Measurements from ENCODE around the gene DLX2.

The DLX2 gene

DNA sequence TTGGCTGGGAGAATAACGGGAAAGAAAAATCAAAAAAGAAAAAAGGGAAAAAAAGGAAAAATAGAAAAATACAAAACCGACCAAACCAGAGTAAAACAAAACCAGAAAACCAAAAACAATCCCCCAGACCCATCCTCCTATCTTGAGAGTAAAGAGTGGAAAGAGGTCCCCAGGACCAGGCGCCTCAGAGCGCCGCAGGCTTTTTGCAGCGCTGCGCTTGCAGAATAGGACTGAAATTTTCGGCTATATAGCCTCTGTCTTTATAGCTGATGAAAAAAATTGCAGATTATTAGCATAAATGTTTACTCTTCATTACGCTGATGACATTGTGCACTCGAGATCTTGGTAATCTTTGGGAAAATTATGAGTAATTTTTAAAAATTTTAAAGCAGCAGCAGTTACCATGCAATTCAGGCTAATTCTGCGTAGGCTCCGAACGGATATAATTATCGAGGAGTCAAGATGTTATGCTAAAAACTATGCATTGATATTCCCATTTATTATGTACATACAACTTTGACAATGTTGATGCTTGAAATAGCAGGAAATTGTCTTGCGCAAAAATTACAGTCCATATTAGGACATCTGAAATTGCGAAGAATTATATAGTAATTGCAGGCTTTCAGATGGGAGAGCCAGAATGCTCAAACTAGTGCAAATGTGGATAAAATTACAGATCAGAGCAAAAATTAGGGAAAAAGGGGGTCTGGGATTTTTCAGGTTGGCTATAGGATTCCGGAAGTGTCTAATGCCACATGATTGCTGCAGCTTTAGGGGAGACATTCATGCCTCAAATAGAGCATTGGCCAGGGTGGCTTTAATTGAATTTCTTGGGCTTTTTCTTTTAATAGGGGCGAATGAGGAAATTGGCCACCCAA lies 9.0 kb downstream of the DLX2 start:
- no peak for DNase-seq

DNA sequence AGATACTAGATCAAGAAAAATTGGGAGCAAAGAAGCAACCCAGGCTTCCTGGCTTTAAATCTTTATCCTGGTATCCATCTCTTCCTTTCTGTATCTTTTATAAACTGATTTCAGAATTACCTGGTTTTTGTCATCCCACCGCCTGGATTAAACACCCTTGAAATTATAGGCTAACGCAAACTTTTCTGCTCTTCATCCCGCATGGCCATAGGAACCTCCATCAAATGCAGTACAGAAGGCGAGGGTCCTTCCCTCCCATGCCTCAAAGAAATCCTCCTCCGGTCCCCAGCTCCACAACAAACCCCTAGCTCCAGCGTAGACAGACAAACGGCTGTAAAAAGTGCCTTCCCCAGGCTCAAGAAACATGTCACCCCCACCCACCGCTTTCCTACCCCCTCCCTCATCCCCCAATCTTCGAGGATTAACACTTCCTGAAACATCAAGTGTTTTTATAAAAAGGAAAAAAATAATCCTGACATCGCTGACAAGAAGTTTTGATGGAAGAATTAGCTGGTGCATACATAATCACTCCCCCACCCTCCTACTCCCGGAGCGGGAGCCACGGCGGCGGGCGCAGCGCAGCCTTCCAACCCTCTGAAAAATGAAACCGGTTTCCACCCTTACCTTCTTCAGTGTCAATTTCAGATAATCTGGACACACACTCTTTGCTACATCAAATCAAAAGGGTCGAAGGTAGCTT lies 9.8 kb downstream of the DLX2 start:
- DNase-seq = no peak

DNA sequence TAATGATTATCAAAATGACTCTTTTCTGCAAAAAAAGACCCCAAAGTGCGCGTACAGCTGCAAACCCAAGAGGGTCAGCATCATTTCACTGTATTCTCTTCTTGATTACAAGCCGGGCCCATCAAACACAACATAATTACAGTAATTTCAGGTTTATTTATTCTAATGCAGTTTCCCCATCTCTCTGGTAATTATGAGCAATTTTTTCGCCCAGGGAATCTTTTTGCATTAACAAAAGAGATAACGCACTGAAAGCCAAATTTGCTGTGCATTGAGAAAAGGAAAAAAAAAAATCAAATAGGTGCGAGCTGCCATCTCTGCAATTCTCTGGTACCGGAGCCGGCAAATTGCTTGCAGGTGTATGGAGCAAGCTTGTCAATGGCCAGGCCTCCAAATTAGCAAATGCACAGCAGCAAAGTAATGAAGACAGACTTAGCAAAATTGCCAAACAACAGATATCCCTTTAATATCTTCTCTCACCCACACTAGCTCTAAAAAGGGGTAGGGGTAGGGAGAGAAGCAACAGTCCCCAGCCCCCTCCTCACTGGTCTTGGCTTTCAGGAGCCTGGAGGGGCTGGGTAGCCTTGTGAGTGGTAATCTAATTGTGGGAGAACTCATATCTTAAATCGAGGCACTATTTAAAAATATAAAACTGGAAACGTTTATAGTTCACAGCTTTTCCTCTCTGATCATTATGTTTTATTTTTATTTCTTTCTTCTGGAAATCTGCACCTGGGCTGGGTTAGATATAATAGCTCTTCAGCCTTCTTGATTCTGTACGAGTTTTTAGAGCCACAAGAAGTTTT lies 10.7 kb downstream of the DLX2 start:
- no peak for DNase-seq

DNA sequence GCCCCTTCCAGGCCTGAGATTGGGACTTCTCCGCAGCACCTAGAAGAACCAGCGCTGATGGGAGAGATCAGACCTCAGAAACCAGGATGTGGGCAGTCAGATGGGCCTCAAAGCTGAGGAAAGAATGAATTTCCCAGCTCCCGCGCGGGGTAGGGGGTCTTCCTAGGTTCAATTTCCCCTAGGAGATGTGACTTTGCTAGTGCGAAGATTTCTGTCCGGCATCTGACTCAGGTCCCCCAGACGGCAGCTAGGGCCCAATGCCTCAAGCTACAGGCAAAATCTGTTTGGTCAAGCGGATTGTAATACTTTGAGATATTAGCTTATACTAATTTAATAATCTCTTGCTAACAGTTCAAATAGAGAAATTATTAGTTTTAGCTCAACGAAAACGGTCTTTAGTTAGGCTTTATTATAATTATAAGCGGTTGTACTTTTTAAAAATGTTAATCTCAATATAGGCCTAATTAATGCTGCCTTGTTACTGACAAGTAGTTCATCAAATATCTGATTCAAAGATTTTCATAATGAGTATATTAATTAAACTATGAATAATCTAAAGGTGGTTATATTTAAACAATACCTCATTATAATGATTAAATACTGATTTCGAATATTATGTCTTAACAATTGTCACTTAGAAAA lies 11.6 kb downstream of the DLX2 start:
- DNase-seq = no peak

DNA sequence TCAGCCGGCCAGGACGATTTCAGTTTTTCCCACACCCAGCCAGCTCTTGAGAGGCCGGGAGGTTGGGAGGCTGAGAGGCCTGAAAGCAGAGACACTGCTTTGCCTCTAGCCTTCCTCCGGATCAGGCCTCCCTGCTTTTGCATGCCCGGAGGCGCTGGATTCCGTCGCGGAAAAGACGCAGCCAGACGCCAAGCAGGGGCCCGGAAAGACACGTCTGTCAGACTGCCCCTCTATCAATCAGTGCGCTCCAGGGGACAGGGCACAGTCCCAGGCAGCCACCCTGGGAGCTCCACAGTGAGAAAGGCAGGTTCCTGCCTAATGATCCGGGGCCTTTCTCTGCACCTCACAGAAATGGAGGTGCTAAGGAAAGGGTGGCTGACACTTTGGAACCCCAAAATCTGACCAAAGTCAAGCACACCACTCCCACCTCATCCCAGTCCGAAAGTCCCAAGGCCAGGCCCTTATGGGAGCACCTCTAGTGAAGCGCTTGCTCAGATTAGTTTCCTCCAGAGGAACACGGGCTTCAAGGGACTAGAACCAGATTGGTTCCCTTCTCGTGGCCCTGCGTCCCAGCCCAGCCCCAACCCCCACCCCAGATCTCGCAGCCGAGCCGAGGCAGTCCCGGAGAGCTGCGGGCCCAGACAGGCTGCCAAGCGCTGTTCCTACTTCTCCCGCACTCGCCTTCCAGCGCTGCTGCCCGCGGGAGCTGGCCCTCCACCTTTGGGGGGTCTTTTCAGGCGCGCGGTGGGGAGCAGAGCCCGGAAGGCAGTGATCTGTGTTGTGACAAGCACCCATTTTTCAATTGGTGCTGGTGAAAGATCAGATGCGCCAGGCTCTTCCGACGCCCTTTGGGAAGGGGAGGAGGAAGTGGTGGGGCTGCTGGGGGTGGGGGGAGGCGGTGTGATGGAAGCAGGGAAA lies 12.4 kb downstream of the DLX2 start:
- no peak for DNase-seq

DNA sequence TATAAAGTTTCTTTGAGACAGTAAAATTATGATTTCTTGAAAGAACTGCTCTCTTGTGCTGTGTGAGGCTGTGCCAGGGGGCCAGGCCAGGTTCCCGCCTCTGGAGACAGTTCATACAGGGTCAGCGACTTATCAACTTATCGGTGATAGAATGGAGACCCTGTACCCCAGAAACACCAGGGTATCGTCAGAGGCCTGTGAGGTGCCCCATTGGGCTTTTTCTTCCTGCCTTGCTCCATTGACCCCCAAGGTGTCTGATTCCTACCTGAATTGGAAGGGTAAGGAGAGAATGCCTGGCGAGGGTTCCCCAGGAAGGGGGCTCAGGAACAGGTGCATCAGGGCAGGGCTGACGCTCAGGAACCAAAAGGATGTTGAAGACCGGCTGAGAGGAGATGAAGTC lies 13.1 kb downstream of the DLX2 start:
- DNase-seq = no peak

DNA sequence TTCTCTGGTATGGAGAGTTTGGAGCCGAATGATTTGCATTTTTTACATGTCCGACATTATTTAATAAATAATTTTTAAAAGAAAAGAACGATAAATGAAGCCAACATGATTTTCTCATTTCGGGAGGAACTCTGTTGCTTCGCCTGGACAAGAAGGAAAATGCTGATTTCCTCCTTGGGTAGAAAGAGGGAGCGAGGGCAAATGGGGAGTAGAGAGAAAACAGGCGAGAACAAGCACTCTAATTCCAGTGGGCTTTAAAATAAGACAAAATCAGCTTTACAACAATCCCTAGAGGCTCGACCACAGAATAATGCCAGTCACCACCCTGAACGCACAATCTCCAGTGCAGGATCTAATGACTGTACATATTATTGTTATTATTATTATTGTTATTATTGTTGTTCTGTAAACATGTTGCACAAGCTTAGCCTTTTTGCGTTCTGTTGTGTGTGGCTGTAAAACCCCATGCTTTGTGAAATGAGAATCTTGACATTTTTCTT lies 13.6 kb downstream of the DLX2 start:
- no peak for DNase-seq

DNA sequence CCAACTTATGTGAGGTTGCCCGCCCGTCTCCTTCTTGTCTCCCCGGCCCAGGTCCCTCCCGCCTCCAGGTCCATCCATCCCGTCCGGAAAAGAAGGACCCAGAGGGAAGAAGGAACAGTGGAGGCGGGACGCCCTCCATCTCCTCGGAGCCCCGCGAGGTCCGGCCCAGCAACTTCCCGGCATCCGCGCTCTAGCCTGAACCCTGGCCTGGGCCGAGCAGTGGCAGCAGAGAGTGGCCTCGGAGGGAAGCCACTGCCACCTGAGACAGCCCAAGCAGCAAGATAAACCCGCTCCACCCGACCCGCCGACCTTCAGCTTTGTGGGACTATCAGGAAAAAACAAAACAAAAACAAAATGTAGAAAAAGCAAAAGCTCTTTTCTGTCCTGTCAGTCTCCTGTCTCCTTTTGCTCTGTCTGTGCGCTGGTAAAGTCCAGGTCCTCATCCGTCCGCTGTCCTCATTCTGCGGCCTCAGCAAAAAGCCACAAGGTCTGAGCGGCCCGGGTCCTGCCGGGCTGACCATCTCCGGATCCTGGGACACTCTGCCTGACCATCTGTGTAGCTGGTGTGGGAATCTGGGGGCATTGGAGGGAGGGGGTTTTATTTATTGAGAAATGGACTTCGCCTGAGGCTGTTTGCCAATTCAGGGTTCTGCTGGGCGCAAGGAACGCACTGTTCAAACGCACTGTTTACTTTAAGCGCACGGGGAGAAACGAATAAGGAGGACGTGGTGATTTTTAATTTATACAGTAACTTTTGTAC lies 14.3 kb downstream of the DLX2 start:
- no peak for DNase-seq

DNA sequence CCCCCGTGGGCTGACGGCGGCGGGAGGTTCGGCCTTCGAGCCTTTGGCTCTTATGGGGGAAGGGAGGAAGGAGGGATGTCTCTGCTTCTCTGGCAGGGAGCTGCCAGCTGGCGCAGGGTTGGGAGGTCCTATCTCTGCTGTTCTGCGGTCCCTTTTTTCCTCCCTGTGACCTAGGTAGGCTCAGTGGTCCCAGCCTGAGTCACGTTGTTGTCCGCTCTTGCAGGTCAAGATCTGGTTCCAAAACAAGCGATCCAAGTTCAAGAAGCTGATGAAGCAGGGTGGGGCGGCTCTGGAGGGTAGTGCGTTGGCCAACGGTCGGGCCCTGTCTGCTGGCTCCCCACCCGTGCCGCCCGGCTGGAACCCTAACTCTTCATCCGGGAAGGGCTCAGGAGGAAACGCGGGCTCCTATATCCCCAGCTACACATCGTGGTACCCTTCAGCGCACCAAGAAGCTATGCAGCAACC lies 14.9 kb downstream of the DLX2 start:
- no peak for DNase-seq

DNA sequence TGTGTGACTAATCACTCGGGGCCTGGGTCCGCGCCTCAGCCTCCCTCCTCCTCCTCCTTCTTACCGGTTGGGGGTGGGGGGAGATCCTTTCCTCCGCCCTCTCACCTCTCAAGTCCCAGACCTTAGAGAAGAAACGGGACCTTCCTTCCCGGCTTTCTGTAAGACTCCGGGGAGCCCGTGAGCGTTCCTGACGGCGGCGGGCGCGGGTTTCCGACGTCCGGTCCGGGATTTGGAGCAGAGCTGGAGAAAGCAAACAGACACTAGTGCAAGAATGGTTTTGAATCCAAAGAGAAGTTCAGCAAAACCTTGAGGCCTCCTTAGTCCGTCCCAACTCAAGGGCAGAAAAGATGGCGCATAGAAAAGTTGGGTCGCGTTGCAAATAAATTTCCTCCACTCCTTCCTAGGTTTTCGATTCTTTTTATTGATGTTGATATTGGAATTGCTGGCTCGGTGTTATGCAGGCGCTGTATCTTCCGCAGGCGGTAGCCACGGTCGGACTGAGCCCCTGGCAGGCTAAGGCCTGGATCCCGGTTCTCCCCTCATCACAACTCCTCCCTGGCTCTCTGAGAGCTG lies 15.4 kb downstream of the DLX2 start:
- no peak for DNase-seq

DNA sequence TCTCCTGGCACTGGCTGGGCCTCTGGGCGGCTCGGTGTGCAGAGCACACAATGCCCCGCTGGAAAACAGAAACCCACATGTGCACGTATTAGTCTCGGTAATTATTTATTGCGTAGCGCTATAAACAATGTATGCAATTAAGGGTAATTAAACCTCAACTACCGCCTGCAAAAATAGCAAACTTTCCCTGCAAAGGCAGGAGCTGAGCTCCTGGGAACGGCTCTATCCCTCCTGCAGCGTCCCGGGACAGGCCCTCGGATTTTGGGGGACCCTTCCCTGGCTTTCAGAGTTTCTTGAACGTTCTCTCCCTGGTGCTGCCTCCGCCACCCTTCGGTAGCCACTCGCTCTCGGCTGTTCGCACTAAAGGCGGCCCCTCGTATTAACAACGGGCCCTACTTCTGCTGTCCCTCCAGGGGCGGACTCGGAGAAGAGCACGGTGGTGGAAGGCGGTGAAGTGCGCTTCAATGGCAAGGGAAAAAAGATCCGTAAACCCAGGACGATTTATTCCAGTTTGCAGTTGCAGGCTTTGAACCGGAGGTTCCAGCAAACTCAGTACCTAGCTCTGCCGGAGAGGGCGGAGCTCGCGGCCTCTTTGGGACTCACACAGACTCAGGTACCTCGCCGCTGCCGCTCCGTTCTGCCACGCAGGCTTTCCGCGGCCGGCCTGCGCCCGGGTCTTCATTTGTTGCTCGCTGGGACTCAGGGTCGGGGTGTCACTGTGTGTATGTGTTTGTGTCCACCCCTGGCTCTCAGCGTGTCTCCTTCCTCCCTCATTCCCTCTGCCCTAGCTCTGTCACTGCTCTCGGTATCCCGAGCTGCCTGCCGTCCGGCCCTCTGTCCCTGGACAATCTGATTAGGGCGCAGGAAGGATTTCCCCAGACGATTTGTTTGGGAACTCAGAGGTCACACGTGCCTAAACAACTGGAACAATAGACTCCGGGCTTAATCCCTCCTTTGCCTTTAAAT lies 16.2 kb downstream of the DLX2 start:
- DNase-seq = peak; percentile 29

DNA sequence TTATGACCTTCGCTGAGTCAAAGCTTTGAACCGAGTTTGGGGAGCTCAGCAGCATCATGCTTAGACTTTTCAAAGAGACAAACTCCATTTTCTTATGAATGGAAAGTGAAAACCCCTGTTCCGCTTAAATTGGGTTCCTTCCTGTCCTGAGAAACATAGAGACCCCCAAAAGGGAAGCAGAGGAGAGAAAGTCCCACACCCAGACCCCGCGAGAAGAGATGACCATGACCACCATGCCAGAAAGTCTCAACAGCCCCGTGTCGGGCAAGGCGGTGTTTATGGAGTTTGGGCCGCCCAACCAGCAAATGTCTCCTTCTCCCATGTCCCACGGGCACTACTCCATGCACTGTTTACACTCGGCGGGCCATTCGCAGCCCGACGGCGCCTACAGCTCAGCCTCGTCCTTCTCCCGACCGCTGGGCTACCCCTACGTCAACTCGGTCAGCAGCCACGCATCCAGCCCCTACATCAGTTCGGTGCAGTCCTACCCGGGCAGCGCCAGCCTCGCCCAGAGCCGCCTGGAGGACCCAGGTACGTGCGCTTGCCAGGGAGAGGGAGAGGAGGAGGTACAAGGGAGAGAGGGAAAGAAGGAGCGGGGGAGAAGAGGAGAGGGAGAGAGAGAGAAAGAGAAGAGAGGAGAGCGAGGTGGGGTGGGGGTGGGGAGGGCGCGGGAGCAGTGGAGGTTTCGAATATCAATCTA lies 17.1 kb downstream of the DLX2 start, which contains the start of gene DLX1:
DLX1 (plus strand) TSS at position 48 of the 700 bp plus-strand sequence; CDS start at position 219, 171 bp downstream.
- no peak for DNase-seq

DNA sequence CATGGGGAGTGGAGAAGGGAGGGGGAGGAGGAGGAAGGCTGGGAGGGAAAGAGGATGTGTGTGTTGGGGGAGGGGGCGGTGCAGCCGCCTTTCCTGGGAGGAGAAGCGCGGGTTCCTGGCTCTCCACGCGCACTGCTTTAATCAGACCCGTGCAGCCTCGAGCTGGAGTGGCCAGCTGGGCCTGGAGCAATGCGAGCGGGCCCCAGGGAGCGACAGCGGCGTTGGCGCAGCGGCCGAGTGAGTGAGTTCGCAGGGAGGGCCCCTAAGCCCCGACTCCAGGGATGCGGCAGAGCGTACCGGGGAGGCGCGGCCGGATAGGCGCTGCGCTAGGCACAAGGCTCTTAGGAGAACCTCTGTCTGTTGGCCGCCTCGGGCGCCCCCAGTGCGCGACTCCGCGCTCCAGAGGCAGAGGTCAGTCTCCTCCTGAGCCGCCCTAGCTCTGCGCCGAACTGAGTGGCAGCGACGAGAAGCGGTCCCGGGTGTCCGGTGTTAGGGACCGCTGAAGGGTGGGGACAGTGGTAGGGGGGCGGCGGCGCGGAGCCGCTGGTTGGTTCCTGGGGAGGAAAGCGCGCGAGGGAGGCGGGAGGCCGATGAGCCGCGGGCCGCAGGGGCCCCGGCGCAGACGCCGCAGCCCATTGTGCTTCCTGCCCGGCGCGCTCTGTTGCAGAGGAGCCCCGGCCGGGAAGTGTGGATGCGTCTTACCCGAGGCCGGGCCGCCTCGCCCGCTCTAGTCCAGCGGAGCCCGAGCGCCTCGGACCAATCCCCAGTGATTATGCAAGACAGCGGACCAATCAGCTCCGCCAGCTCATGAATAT lies 17.8 kb downstream of the DLX2 start:
- peak; percentile 90 for DNase-seq

DNA sequence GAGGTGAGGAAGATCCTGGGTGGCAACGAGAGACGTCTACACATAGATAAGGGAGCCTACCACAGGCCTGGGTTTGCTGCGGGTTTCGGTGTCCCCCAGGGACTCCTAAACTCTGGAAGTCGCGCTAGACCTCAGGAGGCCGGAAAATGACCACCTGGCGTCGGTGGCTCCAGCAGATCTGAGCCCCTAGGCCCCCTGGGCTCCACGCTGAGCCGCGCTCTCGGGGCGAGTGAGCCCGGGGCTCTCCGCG lies 18.4 kb downstream of the DLX2 start:
- DNase-seq = peak; percentile 68

DNA sequence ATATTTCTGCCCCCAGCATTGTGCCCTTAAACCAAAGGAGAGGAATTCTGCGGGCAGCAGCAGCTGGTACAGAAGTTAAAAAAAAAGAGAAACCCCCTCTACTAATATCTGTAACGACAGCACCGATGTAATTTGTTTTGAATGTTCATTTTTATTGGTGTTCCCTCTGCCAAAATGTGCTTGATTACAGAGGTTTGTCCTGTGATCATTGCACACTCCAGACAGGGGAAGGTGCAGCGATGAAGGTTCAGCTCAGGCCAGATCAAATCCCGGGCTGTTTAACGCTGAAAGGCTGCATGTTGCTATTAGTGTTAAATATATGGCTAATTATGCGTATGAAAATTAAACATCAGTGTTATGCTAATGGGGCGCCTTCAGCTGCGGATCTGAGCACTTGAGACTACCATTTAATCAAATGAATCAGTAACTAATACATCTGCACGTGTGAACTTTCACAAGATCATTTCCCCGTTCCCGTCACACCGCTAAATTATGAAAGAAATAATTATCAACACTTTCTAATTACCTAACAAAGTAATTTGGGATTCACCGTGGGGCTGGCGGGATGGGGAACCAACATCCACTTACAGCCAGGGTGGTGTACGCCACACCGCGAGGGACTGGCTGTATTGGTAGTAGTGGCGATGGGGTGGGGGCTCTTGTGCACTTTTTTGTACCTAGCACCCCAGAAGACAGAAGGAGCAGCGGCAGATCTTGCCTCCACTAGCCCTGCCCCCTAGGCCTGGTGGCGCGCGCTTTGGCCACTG lies 18.9 kb downstream of the DLX2 start:
- no peak for DNase-seq

DNA sequence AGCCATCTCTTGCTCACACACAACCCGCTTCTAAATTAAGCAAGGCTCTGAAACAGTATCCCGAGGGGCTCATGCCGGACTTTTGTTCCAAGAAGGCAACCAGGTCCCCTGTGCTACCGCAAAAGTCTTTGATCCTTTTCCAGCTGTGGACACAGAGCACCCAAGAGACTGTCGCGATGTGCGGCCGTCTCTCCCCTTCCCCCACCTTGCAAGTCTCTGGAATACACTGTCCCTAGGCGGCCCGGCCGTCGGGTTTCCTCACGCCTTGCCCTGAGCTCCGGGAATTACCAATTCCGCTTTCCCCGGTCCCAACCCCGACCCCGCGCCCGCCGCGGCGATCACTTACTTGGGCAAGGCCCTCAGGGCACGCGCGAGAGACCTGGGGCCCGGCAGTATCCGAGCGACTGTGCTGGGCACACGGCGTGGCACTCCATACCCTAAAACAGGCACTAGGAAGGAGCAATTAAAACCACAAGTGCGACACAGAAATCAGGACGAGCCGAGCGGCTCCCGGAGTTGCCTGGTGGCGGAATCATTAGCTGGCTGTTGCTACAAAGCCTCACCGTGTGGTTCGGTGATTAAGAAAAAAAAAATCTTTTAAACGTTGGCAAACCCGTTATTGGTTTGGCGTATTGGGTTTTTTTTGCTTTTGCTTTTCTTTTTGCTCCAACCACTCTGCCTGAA lies 19.6 kb downstream of the DLX2 start:
- no peak for DNase-seq

Data from NCI-H2171 treated with DMSO at 0.1 percent for 48 hours (cell line).